Ascending aorta (tissue), 2 donors: ENCODE data around the gene MPIG6B. TPM values are rescaled to one million over a fixed set of nuclear protein-coding genes. Genes with fewer than 3 reads are reported as not detected.

ENCODE experiments used
- DNase-seq, 2 donors: peaks; one replicate each; pipeline ENCODE4 v3.0.0-alpha.2; 2019; ENCODE audit warnings: low spot score in 2 of 2
- H3K27ac ChIP-seq, 2 donors: fragments of 200-600 bp; sonication (generic); one replicate each; pipeline ENCODE4 v1.5.1; 2016 to 2017; ENCODE audit warnings: mild to moderate bottlenecking in 1 of 2
- H3K27me3 ChIP-seq: fragments of 200-600 bp; sonication (generic); one replicate; pipeline ENCODE4 v1.5.1; 2017
- H3K36me3 ChIP-seq, 2 donors: fragments of 200-600 bp; sonication (generic); one replicate each; pipeline ENCODE4 v1.5.1; 2016
- H3K4me1 ChIP-seq, 2 donors: fragments of 200-600 bp; sonication (generic); one replicate each; pipeline ENCODE4 v1.5.1; 2016 to 2017; ENCODE audit warnings: mild to moderate bottlenecking in 1 of 2
- H3K4me3 ChIP-seq, 2 donors: fragments of 200-600 bp; sonication (generic); one replicate each; pipeline ENCODE4 v1.5.1; 2016 to 2017; ENCODE audit warnings: mild to moderate bottlenecking in 1 of 2
- H3K9me3 ChIP-seq, 2 donors: fragments of 200-600 bp; sonication (generic); one replicate each; pipeline ENCODE4 v1.5.1; 2016
- CTCF ChIP-seq, 3 experiments: fragments of 200-600 bp in 2 of 3; fragments of 450-650 bp in 1 of 3; sonication (generic) in 2 of 3; IDR thresholded peaks; one replicate each; pipeline ENCODE4 v1.5.1; 2016 to 2019; ENCODE audit warnings: antibody characterized with exemption in 3 of 3, mild to moderate bottlenecking in 1 of 3, moderate library complexity in 1 of 3
- intact Hi-C: fragments of 100-400 bp; cut with DNase I; formaldehyde crosslinking; loops from one replicate; pipeline ENCODE4 v1.15.1; 2023
- total RNA-seq: library from RNA; depleted of rRNA; stranded (reverse); fragments of >200 nt; gene quantifications from one replicate; pipeline ENCODE4 v1.1.0, GENCODE V29; 2016

MPIG6B gene
- total RNA-seq, 1 donor from 2014 or later: not detected

GRCh38 chr6:31744422-31744821 is 21.2 kb downstream of the MPIG6B start:
- TF ChIP-seq CTCF (IDR thresholded peaks at IDR 0.05): no peak
- H3K4me3 ChIP-seq: no peak overlapping the region
- DNase-seq: no peak
- H3K27ac ChIP-seq: no peak overlapping the region
- no peaks in the 10 kb centered on the region for H3K27me3 ChIP-seq
- peaks cover 5 to 7% of the 10 kb centered on the region in 2 donors for H3K4me1 ChIP-seq
- H3K36me3 ChIP-seq: no peaks in the 10 kb centered on the region
- H3K9me3 ChIP-seq: no peaks in the 10 kb centered on the region
- intact Hi-C loops: no loop called here

- Histone ChIP-seq H3K27ac (no peak overlapping the region), H3K36me3 (no peaks in the 10 kb centered on the region), H3K9me3 (no peaks in the 10 kb centered on the region), H3K4me3 (no peak overlapping the region), H3K4me1 (no peaks in the 10 kb centered on the region), H3K27me3 (no peaks in the 10 kb centered on the region)
- no peak for DNase-seq
- TF ChIP-seq CTCF (IDR thresholded peaks at IDR 0.05): no peak
- intact Hi-C loops: no loop called here
These were observed 26.3 kb downstream of the MPIG6B start for GRCh38 chr6:31749301-31750036.

- intact Hi-C loops: no loop called here
- Histone ChIP-seq H3K4me1 (no peaks in the 10 kb centered on the region), H3K27me3 (no peaks in the 10 kb centered on the region), H3K4me3 (no peak overlapping the region), H3K9me3 (no peaks in the 10 kb centered on the region), H3K36me3 (no peaks in the 10 kb centered on the region), H3K27ac (no peak overlapping the region)
- no peak for TF ChIP-seq CTCF (IDR thresholded peaks at IDR 0.05)
- no peak for DNase-seq
These were observed 27.3 kb downstream of the MPIG6B start for GRCh38 chr6:31750411-31751022.

GRCh38 chr6:31752739-31753319 is 29.7 kb downstream of the MPIG6B start:
- intact Hi-C loops: no loop called here
- Histone ChIP-seq H3K9me3 (no peaks in the 10 kb centered on the region), H3K27me3 (no peaks in the 10 kb centered on the region), H3K4me1 (no peaks in the 10 kb centered on the region), H3K4me3 (no peak overlapping the region), H3K27ac (no peak overlapping the region), H3K36me3 (no peaks in the 10 kb centered on the region)
- no peak for DNase-seq
- TF ChIP-seq CTCF (IDR thresholded peaks at IDR 0.05): no peak

- intact Hi-C loops: no loop called here
- Histone ChIP-seq H3K36me3 (no peaks in the 10 kb centered on the region), H3K4me3 (no peak overlapping the region), H3K27me3 (no peaks in the 10 kb centered on the region), H3K27ac (no peak overlapping the region), H3K9me3 (no peaks in the 10 kb centered on the region), H3K4me1 (no peaks in the 10 kb centered on the region)
- no peak for DNase-seq
- TF ChIP-seq CTCF (IDR thresholded peaks at IDR 0.05): no peak
These were observed 35.1 kb downstream of the MPIG6B start for GRCh38 chr6:31758281-31758680.
